Measurements from ENCODE around the gene SNX14. TPM values are rescaled to one million over a fixed set of nuclear protein-coding genes. Genes with fewer than 3 reads are reported as not detected.

SNX14 gene
- total and polyA plus RNA-seq, 10 of the 15 experiments (the other 5 are each of a cell fraction or from before 2014, with no cell fraction given), result 34.2 to 122 (median 51.0) TPM

GRCh38 chr6:85628353-85628752, 34.7 kb upstream of the SNX14 start (continued):
- TF ChIP-seq, protein P1, sequence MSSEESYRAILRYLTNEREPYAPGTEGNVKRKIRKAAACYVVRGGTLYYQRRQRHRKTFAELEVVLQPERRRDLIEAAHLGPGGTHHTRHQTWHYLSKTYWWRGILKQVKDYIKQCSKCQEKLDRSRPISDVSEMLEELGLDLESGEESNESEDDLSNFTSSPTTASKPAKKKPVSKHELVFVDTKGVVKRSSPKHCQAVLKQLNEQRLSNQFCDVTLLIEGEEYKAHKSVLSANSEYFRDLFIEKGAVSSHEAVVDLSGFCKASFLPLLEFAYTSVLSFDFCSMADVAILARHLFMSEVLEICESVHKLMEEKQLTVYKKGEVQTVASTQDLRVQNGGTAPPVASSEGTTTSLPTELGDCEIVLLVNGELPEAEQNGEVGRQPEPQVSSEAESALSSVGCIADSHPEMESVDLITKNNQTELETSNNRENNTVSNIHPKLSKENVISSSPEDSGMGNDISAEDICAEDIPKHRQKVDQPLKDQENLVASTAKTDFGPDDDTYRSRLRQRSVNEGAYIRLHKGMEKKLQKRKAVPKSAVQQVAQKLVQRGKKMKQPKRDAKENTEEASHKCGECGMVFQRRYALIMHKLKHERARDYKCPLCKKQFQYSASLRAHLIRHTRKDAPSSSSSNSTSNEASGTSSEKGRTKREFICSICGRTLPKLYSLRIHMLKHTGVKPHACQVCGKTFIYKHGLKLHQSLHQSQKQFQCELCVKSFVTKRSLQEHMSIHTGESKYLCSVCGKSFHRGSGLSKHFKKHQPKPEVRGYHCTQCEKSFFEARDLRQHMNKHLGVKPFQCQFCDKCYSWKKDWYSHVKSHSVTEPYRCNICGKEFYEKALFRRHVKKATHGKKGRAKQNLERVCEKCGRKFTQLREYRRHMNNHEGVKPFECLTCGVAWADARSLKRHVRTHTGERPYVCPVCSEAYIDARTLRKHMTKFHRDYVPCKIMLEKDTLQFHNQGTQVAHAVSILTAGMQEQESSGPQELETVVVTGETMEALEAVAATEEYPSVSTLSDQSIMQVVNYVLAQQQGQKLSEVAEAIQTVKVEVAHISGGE (CRISPR knock-in tag; IDR thresholded peaks at IDR 0.05), result no peak
- TF ChIP-seq CBX3 (IDR thresholded peaks at IDR 0.05; ENCODE audit: borderline replicate concordance, low read depth), result no peak
- no peak for TF ChIP-seq ESRRA (IDR thresholded peaks at IDR 0.05; ENCODE audit: low read length)
- TF ChIP-seq ZBED1 (IDR thresholded peaks at IDR 0.05; ENCODE audit: borderline replicate concordance), result no peak

- H2AFZ ChIP-seq (ENCODE audit: control insufficient read depth, low read depth, low read length), result no peak overlapping the region
- BruUV-seq (replicated peaks), result no TSS peak
- ChIA-PET RAD21 (ENCODE audit: unreplicated experiment) (no interaction called here), POLR2A (no interaction called here), SMC1A (ENCODE audit: uncharacterized antibody, unreplicated experiment) (no interaction called here), CTCF (no interaction called here)
- peaks cover 3 to 57% of the 10 kb centered on the region in 2 experiments for H3K36me3 ChIP-seq (ENCODE audit: control insufficient read depth in 2 of 2, insufficient read depth in 2 of 2, low read length in 1 of 2)
- H3K9ac ChIP-seq (ENCODE audit: control insufficient read depth, insufficient read depth, low read length), result no peak overlapping the region
- no peaks in the 10 kb centered on the region for H3K27me3 ChIP-seq (replicated peaks in 1 of 2; ENCODE audit: control insufficient read depth in 2 of 2, insufficient read depth in 2 of 2, low read length in 1 of 2)
- WGBS (ENCODE audit: insufficient coverage, insufficient replicate concordance, low lambda C conversion rate, missing lambda C conversion rate), result 97% methylated on average over 2 of the region's 2 CpGs
- ATAC-seq (no peak; the same call in 1 of the 3 replicates), DNase-seq (ENCODE audit: low read depth, low spot score) (no peak), FAIRE-seq (no peak)
- H3K9me3 ChIP-seq (replicated peaks; ENCODE audit: control insufficient read depth, insufficient read depth, low read length), result no peaks in the 10 kb centered on the region; the same call in 2 of the 3 replicates
- no peaks in the 10 kb centered on the region for H4K20me1 ChIP-seq (ENCODE audit: control insufficient read depth, insufficient read depth)
- in situ Hi-C loops (cut with MboI) (loop anchor here (10.0 kb wide), 1 partner anchor 54 kb away; no protein-coding TSS in a partner anchor), intact Hi-C loops (cut with micrococcal nuclease; ENCODE audit: unreplicated experiment) (loop anchor here (10.0 kb wide), 1 partner anchor 54 kb away; no protein-coding TSS in a partner anchor)
- peaks cover 18% of the 10 kb centered on the region for H3K79me2 ChIP-seq (ENCODE audit: control insufficient read depth, insufficient read depth, low read length)
- H3K4me2 ChIP-seq (ENCODE audit: control insufficient read depth, insufficient read depth), result no peak overlapping the region
- H3K4me3 ChIP-seq, result no peak overlapping the region
- H3K27ac ChIP-seq (ENCODE audit: control insufficient read depth, insufficient read depth), result no peak overlapping the region
- no peaks in the 10 kb centered on the region for H3K4me1 ChIP-seq (ENCODE audit: control insufficient read depth, insufficient read depth, low read length)
- TF ChIP-seq ZBTB33 (IDR thresholded peaks at IDR 0.05), result no peak
- no peak for TF ChIP-seq RBBP5 (conservative IDR thresholded peaks at IDR 0.05)
- TF ChIP-seq BCL11A (IDR thresholded peaks at IDR 0.05; ENCODE audit: low read depth, low read length), result no peak
- TF ChIP-seq, protein P2, sequence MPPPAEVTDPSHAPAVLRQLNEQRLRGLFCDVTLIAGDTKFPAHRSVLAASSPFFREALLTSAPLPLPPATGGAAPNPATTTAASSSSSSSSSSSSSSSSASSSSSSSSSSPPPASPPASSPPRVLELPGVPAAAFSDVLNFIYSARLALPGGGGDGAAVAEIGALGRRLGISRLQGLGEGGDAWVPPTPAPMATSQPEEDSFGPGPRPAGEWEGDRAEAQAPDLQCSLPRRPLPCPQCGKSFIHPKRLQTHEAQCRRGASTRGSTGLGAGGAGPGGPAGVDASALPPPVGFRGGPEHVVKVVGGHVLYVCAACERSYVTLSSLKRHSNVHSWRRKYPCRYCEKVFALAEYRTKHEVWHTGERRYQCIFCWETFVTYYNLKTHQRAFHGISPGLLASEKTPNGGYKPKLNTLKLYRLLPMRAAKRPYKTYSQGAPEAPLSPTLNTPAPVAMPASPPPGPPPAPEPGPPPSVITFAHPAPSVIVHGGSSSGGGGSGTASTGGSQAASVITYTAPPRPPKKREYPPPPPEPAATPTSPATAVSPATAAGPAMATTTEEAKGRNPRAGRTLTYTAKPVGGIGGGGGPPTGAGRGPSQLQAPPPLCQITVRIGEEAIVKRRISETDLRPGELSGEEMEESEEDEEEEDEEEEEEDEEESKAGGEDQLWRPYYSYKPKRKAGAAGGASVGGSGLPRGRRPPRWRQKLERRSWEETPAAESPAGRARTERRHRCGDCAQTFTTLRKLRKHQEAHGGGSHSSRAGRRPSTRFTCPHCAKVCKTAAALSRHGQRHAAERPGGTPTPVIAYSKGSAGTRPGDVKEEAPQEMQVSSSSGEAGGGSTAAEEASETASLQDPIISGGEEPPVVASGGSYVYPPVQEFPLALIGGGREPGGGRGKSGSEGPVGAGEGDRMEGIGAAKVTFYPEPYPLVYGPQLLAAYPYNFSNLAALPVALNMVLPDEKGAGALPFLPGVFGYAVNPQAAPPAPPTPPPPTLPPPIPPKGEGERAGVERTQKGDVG (CRISPR knock-in tag; IDR thresholded peaks at IDR 0.05), result no peak
- no peak for TF ChIP-seq SIX5 (IDR thresholded peaks at IDR 0.05; ENCODE audit: low read depth, low read length, severe bottlenecking)
- no peak for TF ChIP-seq RCOR1 (conservative IDR thresholded peaks at IDR 0.05; ENCODE audit: low read depth, low read length)
- no peak for TF ChIP-seq YY1 (IDR thresholded peaks at IDR 0.05; ENCODE audit: low read depth, low read length)
- no peak for TF ChIP-seq MYB (IDR thresholded peaks at IDR 0.05; ENCODE audit: borderline replicate concordance, low read depth, low read length)
- TF ChIP-seq USF2 (IDR thresholded peaks at IDR 0.05; ENCODE audit: borderline replicate concordance, low read depth, low read length), result no peak
- TF ChIP-seq NBN (IDR thresholded peaks at IDR 0.05), result no peak
- TF ChIP-seq BMI1 (IDR thresholded peaks at IDR 0.05; ENCODE audit: borderline replicate concordance), result no peak
Observed at GRCh38 chr6:85620308-85620707, 26.6 kb upstream of the SNX14 start.
